ENCODE results near the gene ADAM12.

ADAM12 gene

DNA sequence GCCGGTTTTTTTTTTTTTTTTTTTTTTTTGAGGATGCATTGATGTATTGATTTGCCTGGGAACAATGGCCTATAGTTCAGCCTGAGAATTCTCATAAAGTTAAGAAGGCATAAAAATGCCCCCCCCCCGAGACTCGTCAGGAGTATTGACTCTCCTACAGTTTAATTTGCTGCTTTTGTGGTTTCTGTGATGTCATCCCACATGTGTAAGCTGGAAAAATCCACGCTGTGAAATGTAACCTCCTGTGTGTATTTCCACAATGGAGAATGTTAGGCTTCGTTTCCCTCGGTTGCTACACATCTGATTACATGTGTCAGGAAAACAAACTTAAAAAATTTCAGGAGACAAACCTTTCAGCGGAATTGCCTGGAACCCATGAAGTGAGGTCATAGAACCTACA is 374.0 kb downstream of the ADAM12 start (continued):
- TF ChIP-seq, protein P1, sequence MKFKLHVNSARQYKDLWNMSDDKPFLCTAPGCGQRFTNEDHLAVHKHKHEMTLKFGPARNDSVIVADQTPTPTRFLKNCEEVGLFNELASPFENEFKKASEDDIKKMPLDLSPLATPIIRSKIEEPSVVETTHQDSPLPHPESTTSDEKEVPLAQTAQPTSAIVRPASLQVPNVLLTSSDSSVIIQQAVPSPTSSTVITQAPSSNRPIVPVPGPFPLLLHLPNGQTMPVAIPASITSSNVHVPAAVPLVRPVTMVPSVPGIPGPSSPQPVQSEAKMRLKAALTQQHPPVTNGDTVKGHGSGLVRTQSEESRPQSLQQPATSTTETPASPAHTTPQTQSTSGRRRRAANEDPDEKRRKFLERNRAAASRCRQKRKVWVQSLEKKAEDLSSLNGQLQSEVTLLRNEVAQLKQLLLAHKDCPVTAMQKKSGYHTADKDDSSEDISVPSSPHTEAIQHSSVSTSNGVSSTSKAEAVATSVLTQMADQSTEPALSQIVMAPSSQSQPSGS (tag by site-specific recombination; IDR thresholded peaks at IDR 0.05; ENCODE audit: low read depth), result peak; percentile 80
- TF ChIP-seq GLIS1 (tag by site-specific recombination; IDR thresholded peaks at IDR 0.05), result peak; percentile 64
- TF ChIP-seq, protein P2, sequence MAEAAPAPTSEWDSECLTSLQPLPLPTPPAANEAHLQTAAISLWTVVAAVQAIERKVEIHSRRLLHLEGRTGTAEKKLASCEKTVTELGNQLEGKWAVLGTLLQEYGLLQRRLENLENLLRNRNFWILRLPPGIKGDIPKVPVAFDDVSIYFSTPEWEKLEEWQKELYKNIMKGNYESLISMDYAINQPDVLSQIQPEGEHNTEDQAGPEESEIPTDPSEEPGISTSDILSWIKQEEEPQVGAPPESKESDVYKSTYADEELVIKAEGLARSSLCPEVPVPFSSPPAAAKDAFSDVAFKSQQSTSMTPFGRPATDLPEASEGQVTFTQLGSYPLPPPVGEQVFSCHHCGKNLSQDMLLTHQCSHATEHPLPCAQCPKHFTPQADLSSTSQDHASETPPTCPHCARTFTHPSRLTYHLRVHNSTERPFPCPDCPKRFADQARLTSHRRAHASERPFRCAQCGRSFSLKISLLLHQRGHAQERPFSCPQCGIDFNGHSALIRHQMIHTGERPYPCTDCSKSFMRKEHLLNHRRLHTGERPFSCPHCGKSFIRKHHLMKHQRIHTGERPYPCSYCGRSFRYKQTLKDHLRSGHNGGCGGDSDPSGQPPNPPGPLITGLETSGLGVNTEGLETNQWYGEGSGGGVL (tag by site-specific recombination; IDR thresholded peaks at IDR 0.05), result peak; percentile 27; the same call in 1 of the 2 replicates
- no peak for TF ChIP-seq ZNF423 (tag by site-specific recombination; IDR thresholded peaks at IDR 0.05)
- TF ChIP-seq ZNF184 (tag by site-specific recombination; IDR thresholded peaks at IDR 0.05), result 0 out of 2 replicates have a peak, but pooled peaks have one; percentile 43
- TF ChIP-seq, protein P3, sequence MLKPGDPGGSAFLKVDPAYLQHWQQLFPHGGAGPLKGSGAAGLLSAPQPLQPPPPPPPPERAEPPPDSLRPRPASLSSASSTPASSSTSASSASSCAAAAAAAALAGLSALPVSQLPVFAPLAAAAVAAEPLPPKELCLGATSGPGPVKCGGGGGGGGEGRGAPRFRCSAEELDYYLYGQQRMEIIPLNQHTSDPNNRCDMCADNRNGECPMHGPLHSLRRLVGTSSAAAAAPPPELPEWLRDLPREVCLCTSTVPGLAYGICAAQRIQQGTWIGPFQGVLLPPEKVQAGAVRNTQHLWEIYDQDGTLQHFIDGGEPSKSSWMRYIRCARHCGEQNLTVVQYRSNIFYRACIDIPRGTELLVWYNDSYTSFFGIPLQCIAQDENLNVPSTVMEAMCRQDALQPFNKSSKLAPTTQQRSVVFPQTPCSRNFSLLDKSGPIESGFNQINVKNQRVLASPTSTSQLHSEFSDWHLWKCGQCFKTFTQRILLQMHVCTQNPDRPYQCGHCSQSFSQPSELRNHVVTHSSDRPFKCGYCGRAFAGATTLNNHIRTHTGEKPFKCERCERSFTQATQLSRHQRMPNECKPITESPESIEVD (tag by site-specific recombination; IDR thresholded peaks at IDR 0.05), result peak; percentile 16; the same call in 1 of the 2 replicates

DNA sequence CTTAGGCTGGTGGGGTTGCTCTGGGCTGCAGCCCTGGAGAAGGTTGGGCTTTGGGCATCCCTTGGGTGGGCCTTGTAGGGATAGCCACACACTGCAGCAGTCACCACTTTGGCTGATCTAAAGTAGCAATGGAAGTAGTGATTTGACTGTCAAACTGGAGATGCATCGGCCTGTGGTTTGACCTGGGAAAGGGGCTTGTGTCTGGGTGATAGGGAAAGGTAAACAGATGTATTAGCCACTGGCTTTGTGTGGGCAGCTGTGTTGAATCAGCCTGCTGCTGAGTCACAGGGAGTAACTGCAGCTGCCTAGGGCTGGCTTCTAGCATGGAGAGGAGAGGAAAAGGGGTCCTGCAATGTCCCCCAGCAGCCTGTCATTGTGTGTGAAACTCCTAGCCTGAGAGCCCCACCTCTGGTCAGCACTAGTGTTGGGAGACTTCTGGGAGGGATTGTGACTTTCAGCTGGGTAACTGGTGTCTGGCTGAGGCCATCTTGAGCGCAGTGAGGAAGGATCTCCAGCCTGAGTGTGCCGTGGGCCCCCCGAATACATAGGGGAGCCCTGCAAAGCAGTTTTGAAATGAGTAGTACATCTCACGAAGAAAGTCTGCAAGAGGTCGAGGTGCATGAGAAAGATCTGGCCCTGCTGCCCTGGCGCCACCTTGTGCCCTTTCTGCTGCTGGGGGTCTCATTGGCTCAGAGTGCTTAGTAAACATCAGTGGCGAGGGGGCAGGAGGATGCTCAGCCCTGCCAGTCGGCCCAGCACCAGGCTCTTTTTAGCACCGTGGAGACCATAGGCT is 374.6 kb downstream of the ADAM12 start:
- H3K4me1 ChIP-seq (ENCODE audit: control insufficient read depth, insufficient read depth, low read length), result no peaks in the 10 kb centered on the region; the same call in 1 of the 2 replicates
- H3K27ac ChIP-seq (ENCODE audit: extremely low read depth, low read depth, low read length), result no peak overlapping the region
- ChIA-PET POLR2A (no interaction called here), CTCF (interaction anchor here (0.7 kb wide), 1 partner anchor 84 kb away, joined by 4 read pairs; no protein-coding TSS in a partner anchor)
- no peaks in the 10 kb centered on the region for H3K9me3 ChIP-seq (ENCODE audit: control insufficient read depth, insufficient read depth, low read depth, low read length)
- H3K4me3 ChIP-seq (ENCODE audit: low read depth, low read length), result no peak overlapping the region
- H3K36me3 ChIP-seq (ENCODE audit: control insufficient read depth in 2 of 2, insufficient read depth in 1 of 2, low read length in 2 of 2), result no peaks in the 10 kb centered on the region
- TF ChIP-seq ZNF654 (tag by site-specific recombination; IDR thresholded peaks at IDR 0.05; ENCODE audit: low read depth) (no peak), ZNF530 (tag by site-specific recombination; IDR thresholded peaks at IDR 0.05; ENCODE audit: low read depth) (no peak), ZNF600 (tag by site-specific recombination; IDR thresholded peaks at IDR 0.05) (0 out of 2 replicates have a peak, but pooled peaks have one; percentile 18), ZNF211 (tag by site-specific recombination; IDR thresholded peaks at IDR 0.05; ENCODE audit: low read depth) (no peak), ZNF292 (tag by site-specific recombination; IDR thresholded peaks at IDR 0.05; ENCODE audit: borderline replicate concordance, low read depth) (no peak), KLF7 (tag by site-specific recombination; IDR thresholded peaks at IDR 0.05; ENCODE audit: borderline replicate concordance) (no peak), ZNF501 (tag by site-specific recombination; IDR thresholded peaks at IDR 0.05) (no peak), ZNF335 (tag by site-specific recombination; conservative IDR thresholded peaks at IDR 0.05) (peak; percentile 21), OSR2 (tag by site-specific recombination; IDR thresholded peaks at IDR 0.05) (0 out of 2 replicates have a peak, but pooled peaks have one; percentile 33), ZNF549 (tag by site-specific recombination; IDR thresholded peaks at IDR 0.05) (no peak), ZNF777 (tag by site-specific recombination; IDR thresholded peaks at IDR 0.05; ENCODE audit: borderline replicate concordance) (no peak), SCRT2 (tag by site-specific recombination; IDR thresholded peaks at IDR 0.05) (no peak), EGR2 (tag by site-specific recombination; IDR thresholded peaks at IDR 0.05; ENCODE audit: low read depth) (peak; percentile 37; the same call in 1 of the 2 replicates), ZFHX2 (tag by site-specific recombination; conservative IDR thresholded peaks at IDR 0.05) (peak; percentile 69)
- TF ChIP-seq, protein P4, sequence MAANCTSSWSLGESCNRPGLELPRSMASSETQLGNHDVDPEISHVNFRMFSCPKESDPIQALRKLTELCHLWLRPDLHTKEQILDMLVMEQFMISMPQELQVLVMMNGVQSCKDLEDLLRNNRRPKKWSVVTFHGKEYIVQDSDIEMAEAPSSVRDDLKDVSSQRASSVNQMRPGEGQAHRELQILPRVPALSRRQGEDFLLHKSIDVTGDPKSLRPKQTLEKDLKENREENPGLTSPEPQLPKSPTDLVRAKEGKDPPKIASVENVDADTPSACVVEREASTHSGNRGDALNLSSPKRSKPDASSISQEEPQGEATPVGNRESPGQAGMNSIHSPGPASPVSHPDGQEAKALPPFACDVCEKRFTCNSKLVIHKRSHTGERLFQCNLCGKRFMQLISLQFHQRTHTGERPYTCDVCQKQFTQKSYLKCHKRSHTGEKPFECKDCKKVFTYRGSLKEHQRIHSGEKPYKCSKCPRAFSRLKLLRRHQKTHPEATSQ (tag by site-specific recombination; IDR thresholded peaks at IDR 0.05), result no peak
- TF ChIP-seq, protein P5, sequence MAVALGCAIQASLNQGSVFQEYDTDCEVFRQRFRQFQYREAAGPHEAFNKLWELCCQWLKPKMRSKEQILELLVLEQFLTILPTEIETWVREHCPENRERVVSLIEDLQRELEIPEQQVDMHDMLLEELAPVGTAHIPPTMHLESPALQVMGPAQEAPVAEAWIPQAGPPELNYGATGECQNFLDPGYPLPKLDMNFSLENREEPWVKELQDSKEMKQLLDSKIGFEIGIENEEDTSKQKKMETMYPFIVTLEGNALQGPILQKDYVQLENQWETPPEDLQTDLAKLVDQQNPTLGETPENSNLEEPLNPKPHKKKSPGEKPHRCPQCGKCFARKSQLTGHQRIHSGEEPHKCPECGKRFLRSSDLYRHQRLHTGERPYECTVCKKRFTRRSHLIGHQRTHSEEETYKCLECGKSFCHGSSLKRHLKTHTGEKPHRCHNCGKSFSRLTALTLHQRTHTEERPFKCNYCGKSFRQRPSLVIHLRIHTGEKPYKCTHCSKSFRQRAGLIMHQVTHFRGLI (tag by site-specific recombination; IDR thresholded peaks at IDR 0.05), result peak; percentile 66; the same call in 1 of the 2 replicates
- TF ChIP-seq, protein P6, sequence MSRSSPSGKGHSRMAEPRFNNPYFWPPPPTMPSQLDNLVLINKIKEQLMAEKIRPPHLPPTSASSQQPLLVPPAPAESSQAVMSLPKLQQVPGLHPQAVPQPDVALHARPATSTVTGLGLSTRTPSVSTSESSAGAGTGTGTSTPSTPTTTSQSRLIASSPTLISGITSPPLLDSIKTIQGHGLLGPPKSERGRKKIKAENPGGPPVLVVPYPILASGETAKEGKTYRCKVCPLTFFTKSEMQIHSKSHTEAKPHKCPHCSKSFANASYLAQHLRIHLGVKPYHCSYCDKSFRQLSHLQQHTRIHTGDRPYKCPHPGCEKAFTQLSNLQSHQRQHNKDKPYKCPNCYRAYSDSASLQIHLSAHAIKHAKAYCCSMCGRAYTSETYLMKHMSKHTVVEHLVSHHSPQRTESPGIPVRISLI (tag by site-specific recombination; IDR thresholded peaks at IDR 0.05), result 0 out of 2 replicates have a peak, but pooled peaks have one; percentile 23
- TF ChIP-seq, protein P7, sequence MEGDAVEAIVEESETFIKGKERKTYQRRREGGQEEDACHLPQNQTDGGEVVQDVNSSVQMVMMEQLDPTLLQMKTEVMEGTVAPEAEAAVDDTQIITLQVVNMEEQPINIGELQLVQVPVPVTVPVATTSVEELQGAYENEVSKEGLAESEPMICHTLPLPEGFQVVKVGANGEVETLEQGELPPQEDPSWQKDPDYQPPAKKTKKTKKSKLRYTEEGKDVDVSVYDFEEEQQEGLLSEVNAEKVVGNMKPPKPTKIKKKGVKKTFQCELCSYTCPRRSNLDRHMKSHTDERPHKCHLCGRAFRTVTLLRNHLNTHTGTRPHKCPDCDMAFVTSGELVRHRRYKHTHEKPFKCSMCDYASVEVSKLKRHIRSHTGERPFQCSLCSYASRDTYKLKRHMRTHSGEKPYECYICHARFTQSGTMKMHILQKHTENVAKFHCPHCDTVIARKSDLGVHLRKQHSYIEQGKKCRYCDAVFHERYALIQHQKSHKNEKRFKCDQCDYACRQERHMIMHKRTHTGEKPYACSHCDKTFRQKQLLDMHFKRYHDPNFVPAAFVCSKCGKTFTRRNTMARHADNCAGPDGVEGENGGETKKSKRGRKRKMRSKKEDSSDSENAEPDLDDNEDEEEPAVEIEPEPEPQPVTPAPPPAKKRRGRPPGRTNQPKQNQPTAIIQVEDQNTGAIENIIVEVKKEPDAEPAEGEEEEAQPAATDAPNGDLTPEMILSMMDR (tag by site-specific recombination; IDR thresholded peaks at IDR 0.05), result peak; percentile 30; the same call in 1 of the 2 replicates
